HK-2 (cell line): Measurements from ENCODE around the gene TCF7L2.

Experiments used
- DNase-seq: peaks from one replicate; pipeline ENCODE4 v3.0.0-alpha.2; 2018; ENCODE audit not compliant: unreplicated experiment

The TCF7L2 gene

DNA sequence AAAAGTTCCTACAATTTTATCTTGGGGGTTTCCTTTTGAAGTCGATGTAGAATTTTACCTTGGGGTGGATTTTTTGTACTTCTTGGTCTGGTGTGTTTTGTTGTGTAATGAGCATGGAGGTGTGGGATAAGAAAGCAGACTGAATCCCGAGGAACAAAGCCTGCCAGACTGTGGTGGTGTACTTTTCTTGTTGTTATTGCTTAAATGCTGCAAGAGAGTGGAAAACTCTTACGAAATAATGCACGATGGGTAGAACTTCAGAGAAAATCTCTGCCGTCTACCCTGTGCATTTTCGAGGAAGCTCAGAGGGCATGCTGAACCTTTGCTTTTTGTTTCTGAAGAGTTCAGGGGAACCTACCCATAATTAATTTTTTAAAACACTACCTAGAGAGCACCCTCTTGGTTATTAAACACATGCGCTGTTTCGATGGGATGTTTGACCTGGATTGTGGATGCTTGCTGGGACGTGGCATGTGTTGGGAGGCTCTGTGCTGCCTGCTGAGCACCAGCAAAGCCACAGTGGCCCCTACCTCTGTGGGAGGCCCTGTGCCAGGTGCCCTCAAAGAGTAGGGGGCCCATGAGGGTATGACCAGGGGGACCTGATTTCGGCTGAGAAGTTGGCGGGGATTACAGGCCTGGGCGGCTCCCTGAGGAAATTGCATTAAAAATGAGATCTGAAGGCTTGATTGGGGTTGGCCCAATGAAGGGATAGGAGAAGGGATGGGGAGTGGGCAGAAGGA, 94.1 kb downstream of the TCF7L2 start:
- no peak for DNase-seq

DNA sequence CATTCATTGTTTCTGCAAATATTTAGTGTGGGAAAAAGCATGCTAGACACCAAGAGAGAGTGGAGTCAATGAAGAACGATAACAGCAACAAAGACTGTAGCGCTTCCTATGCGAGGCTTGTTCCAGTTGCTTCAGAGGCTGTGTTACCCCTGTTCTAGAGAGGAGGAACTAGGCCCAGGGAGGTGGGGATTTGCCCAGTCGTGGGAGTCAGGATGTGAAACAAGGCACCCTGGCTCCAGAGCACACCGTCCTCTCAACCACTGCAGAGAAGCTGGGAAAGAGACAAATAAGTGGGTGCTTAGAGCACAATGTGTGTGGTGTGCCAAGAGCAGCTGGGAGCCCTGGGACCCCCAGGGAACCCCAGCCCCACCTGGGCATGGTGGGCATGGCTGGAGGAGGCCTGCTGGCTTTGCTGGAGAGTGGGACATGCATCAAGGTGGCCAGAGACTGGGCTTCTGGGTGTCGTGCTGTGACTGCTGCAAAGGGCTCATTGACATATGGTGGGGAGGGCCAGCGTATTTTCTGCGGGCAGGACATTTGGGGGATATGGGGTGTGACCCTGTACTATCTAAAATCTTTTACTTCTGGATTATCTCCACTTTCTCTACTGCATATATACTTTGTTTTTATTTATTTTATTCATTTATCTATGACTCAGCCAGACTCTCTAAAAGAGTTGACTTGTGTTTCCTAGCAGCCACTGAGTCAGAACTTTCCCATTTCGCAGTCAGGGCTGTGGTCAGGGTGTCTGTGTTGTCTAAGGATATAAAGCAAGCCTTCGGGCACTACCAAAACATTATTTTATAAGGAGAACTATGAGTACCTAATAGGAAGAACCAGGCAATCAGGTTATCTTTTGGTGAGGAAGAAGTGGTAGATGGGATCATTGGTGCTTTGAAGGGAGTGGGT, 95.4 kb downstream of the TCF7L2 start:
- DNase-seq: peak; percentile 38

DNA sequence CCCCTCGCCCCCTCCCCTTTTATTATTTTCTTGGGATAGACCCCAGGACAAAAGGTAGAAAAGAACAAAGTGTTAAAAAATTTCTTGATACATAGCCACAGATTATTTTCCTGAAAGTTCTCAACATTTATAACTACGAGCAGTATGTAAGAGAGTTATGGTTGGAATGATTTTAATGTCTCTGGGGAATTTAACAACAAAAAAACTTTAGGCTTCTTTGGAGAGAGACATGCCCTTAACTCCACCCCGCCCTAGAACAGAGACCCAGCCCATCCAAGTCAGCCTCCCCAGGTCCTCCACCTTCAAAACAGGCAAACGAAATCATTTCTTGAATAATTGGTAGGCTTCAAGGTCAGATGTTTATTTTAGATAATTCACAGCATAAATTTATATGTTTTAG, 97.1 kb downstream of the TCF7L2 start:
- DNase-seq: no peak

DNA sequence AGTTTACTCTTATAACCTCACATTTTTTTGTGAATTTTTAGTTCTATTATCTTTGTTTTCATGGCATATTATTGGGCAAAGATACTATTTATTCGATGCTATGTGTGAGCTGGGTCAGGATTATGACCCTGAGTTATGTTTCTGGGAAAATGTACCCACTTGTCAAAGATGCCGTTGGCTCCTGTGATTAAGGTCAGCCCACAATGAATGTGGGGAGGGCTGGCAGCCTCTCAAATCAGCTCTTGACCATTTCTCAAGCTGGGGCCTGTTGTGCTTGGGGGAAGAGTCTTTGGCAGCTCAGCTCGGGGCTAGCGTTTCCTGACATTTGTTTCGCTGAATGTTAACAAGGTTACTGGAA, 97.5 kb downstream of the TCF7L2 start:
- no peak for DNase-seq

DNA sequence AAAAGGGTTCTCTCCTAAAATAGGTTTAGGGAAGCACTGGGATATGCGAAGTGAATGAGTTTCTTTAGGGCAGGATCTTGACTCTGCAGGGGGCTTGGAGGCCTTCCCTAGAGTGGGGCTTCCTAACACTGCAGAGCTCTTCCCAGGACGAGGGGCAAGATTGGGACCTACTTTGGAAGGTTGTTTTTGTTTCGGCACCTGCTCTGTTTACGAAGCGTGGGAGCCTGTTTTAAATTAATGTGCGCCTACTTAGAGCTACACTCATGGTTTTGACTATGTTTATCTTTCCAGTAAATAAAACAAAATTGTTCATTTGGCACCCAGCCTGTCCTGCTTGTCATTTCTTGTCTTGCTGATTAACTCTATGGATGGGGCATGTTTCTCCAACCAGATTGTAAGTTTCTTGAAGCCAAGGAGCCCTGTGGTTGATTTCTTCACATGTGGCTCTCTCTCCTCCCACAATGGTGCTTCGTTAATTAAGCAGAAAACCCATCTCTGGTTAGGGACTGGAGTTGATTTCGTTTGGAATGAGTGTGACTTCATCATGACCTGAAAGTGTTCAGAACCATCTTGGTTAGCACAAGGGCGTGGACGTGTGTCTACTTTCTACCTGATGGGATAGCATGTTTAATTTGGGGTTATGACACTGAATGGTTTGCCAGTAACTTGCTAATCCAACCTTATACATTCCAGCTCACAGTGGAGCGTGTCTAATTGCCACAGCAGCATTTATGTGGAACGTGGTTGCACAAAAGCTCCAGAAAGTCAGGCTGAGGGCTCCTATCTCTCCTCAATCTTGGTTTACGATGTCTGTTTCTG, 98.1 kb downstream of the TCF7L2 start:
- no peak for DNase-seq

DNA sequence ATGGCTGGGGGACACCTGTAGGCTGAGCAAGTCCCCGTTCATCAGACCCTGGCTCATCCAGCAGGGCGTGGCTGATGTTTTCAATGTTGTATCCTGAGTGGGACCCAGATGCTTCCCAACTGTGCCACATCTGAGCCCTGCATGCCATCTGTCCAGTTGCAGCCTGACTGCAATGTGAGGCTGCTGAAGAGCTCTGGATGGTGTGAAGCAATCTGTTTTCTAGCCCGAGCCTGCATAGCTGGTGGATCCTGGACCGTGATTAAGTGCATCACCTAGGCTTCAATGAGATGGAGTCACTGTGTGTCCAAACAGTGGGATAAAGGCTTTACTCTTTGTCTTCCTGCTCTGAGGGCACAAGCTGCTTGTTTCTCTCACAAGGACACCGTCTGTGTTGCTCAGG, 99.8 kb downstream of the TCF7L2 start:
- DNase-seq: no peak

DNA sequence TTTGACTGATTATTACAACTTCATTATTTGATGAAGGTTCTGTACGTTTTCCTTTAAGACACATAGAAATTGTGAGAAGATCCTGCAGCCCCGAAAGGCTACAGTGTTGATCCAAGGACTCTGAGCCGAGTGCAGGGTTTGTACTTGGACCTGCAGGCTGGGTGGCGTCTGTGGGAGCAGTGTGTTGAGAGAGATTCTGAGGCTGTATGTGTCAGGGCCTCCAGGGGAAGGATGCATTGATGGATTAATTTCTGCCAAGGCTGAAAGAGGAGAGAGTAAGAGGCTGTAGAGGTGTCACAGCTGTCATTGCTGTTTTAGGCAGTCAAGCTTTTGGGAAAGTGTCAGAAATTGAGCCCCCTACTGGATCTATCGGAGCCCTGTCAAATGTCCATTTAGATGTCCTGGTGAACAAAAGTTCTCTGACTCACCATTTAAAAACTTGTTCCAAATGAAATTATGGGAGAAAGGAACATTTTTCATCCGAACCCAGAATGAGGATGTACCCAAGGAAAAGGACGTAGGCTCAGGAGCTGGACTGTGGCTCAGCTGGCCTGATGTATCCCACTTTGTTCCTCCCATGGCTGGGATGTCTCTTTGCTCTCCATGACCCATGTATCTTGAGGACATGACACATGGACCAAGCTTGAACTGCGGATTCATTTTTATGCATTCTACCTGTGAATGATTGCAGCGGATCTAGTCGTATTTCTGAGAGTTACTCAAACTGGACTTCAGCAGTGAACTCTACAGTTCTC, 102.2 kb downstream of the TCF7L2 start:
- DNase-seq: no peak

DNA sequence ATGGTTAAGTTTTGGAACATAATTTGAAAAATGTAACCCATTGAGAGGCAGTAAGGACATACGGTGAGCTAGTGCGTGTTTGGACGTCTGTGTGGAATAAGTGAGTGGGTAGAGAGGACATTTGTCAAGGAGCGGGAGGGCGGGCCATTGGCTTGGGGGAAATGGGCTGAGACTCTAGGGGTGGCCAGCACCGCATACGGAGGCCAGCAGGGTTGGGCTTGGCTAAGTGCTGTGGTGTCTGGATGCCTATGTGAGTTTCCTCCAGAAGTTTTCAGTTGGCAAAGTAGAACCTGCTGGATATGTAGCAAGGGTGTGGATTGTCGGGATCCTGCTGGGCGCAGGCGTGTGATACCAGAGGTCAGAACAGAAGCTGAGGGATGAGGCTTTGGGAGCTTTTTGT, 103.0 kb downstream of the TCF7L2 start:
- no peak for DNase-seq

DNA sequence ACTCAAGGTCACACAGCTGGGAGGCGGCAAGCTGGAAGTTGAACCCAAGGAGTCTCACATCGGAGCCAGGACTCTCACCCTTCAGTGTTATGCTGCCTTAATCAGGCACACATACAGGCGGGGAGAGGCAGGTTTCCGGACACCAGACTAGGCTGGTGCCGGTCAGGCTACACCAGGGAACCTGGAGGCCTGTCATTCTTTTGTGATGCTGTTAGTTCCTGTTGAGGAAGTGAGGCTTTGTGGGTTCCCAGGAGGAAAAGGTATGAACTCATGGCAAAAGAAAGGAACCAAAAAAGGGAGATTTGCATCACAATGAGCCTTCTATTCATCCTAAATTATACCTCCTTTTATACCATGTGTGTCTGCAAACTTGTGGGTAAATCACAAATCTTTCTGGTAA, 103.8 kb downstream of the TCF7L2 start:
- peak; percentile 28 for DNase-seq

DNA sequence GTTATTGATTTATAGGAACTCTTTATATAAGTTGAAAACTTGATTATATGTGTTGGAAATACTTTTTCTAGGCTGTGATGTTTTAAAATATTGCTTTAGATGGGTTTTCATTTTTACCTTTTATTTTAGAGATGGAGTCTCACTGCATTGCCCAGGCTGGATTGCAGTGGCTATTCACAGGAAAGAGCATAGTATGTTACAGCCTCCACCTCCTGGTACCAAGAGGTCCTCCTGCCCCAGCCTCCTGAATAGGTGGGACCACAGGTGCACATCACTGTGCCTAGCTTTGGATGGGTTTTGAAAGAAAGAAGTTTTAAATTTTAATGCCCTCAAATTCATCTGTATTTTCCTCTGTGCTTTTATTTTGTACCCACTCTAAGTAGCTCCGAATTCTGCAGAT, 105.4 kb downstream of the TCF7L2 start:
- no peak for DNase-seq

DNA sequence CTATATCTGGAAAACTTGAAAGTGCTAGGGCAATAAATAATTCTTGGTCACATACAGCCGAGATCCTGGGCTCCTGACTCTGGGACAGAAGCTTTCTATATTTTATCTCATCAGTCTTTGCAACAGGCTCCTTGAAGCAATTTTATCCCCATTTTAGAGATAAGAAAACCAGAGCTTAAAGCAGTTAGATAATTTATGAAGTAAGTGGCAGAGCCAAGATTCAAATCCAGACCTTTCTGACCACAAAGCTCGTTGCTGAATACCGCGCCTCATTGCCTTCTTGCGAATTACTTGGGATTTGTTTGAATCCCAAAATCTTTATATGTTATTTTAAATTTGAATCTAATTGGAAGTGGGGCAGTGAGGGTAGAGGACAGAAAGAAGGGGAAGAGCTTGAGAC, 106.0 kb downstream of the TCF7L2 start:
- DNase-seq: no peak

DNA sequence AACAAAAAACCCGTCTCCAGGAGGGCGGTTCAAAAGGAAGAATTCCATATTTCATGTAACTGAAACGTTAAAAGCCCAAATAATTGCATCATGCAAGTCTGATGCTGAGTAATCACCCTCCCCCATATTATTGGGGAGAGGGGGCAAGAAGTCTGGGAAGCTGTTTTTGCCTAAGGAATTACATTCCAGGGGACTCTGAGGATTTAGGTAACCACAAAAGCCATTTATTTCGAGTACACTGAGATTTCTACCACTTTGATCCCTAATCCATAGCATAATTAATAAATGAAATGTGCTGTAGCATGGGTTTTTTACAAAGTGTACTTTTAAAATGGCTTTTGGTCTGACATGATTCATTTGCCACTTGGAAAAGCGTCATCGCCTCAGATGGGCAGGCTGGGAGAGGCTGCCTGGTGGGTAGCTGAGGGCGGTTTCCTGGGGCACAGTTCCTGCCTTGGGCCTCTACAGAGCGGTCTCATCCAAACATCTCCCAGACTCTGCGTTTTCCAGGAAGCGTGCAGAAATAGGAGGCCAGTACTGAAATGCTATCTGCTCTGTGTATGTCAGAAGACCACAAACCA, 106.5 kb downstream of the TCF7L2 start:
- peak; percentile 34 for DNase-seq

DNA sequence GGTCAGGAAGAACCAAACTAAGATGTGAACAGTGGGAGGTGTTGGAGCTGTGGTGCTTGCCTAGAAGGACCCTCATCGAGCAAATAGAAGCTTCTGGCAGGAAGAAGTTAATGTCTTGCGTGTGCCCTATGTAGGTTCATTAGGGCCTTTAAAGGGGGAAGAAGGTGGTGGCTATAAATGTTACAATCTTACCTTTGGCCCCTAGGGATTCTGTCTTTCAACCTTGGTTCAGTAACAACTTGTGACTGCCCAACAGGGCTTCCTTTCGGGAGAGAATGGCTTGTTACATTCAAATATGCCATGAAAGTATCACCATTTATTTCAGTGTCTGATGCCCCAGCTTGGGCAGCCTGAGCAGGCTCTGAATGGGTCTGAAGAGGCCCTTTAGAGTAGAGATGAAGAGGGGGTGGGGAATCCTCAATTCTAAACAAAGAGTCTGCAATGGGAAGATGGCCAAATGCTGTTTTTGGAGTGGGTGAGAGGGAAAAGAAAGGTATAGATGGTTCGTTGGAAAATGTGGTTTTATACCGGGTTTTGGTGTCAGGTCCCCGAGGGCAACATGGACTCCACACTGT, 108.0 kb downstream of the TCF7L2 start:
- DNase-seq: no peak

DNA sequence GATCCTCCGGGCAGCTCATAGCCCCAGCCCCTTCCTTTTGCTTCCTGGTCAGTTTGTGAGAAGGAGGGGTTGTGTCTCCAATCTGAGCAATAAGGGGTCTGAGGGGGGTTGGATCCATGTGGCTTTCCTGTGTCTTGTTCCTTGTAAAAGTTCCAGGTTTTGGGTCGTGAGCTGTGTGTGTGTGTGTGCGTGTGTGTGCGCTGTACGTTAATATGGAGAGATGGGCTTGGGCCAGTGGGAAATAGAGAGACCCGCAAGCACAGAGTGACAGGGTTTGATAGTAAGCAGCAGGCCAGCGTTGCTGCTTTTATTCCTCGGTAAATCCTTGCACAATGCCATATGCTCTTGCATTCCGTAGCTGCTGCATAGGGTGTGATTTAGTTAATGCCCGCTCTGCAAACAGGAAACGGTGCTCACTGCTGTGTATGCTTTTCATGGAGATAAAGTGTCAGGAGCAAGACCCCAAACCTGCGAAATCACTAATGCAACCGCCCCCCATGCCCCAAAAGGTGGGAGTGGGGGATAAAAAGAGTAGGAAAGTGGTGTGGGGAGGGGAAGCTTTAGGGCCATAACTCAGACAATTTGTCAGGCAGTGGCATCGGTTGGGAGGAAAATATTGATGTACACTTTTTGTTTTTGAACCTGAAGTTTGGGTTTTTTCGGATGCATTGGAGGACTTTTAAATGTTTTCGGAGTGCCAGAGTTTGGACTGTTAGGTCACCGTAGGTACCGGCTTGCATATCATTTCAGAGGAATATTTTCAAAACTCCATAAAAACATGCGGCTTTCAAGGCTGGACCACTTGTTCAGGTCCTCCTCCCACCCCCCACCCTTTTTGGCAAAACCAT, 108.7 kb downstream of the TCF7L2 start:
- no peak for DNase-seq

DNA sequence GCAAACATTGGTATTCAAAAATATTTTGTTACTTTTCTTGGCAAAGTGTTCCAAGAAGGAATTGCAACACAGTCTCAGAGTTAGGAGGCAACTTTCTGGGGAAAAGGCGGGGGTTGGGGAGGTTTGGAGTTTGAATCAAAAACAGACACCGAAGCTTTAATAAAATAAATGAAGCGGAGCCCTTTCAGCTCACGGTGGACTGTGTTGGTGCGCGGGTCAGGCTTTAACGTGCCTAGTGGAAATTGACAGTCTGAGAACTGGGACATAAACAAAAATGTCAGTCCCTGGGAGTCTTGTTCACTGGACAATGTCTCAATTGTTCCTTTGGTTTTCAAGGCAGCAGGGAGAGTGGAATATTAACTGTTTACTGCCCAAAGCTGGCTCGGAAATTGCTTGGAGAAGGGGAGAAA, 109.3 kb downstream of the TCF7L2 start:
- no peak for DNase-seq

DNA sequence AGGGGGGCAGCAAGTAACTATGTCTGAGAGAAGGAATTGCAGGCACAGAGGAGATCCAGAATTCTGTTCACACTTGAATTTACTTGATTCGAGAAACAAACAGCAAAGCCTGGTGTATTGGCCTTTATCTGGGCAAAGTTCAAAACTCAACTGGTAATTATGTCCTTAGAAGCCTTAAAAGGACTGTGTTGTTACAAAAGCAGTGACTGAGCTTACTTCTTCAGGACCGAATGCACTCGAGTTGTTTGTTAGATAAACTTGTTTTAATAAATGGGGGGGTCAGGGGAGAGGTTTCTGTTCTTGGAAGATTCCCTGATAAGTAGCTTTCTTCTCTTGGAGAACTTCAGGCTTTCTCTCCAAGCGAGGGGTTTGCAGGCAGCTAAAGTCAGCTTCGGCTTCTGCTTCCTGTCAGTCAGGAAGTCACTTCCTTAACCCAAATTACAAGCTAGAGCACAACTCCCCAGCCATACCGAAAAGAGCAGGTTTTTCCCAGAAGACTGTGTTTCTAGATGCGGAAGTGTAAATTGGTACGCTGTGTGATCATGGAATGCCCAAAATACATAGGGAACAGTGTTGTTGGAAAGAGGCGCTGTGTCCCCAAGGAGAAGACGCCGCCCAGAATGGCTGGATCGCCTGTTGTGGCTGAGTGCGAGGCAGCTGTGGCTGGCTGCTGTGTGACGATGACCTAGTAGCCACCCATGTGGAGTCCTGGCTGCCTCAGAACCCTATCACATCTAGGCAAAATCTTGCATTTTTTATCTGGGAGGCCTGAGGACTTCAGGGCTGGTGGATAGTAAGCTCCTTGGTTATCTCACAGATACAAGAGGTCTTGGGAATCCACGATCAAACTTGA, 110.4 kb downstream of the TCF7L2 start:
- no peak for DNase-seq

DNA sequence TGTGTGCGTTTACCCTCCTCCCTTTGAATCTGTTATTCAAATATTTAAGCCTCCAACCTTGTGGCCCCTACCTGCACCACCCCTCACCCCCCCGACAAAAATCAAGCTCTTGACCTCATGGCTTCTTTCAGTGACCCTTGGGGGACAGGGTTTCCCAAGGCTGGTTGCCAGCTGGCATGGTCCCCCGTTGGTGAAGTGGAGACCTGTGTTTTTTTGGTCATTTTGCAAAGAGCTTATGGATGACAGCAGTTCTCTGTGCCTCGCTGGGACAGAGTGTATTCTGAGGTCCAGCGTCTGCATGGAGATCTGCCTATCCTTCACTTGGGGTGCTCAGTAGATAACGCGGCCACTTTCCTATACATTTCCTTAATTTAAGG, 111.0 kb downstream of the TCF7L2 start:
- DNase-seq: no peak

DNA sequence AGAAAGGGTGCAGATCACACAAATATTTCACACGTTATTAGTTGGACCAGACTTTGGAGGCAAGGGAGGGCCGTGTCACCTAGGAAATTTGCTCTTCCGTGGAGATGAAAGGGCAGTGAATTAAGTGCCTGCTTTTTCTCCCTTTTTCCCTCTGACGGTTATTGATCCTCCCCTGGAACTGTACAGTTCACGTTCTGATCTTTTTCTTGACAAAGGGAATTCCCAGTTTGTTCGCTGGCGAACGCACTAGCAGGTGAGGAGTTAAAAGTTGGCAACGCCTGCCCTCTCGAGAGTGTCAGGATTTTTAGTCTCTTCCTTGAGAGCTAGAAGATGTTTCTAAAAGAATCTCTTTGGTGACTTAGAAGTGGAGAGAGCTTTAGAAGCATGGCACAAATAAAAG, 111.5 kb downstream of the TCF7L2 start:
- DNase-seq: no peak
